Fibroblast of the conjunctiva (primary cell): Measurements from ENCODE around the gene AHDC1.
"Not testable (repeated sequence)": the region's sequence is repeated elsewhere in the genome, so short reads cannot be mapped to it uniquely, and the experiment has no call there.

Experiments used
- DNase-seq: peaks from one replicate; pipeline ENCODE4 v3.0.0-alpha.2; 2010; ENCODE audit warnings: low read depth

The AHDC1 gene

GRCh38 chr1:27603681-27604578 lies at the start of gene AHDC1:
Gene AHDC1 (minus strand): TSS chr1:27604144. CDS start chr1:27552115, 52,029 bp downstream.
- peak; percentile 75 for DNase-seq

- no peak for DNase-seq
Observed at GRCh38 chr1:27652111-27652864, 48.3 kb upstream of the AHDC1 start.

GRCh38 chr1:27650539-27651175 lies 46.7 kb upstream of the AHDC1 start:
- no peak for DNase-seq

- no peak for DNase-seq
Observed at GRCh38 chr1:27650171-27650538, 46.2 kb upstream of the AHDC1 start.

GRCh38 chr1:27649306-27649635 lies 45.3 kb upstream of the AHDC1 start:
- no peak for DNase-seq

- no peak for DNase-seq
Observed at GRCh38 chr1:27648602-27649305, 44.8 kb upstream of the AHDC1 start.

GRCh38 chr1:27647328-27647727 lies 43.4 kb upstream of the AHDC1 start:
- no peak for DNase-seq

GRCh38 chr1:27646676-27647075 lies 42.7 kb upstream of the AHDC1 start:
- DNase-seq, result no peak

GRCh38 chr1:27645071-27645415 lies 41.1 kb upstream of the AHDC1 start:
- no peak for DNase-seq

- DNase-seq, result no peak
Observed at GRCh38 chr1:27644369-27645070, 40.6 kb upstream of the AHDC1 start.

- no peak for DNase-seq
Observed at GRCh38 chr1:27643600-27644368, 39.8 kb upstream of the AHDC1 start.

GRCh38 chr1:27640514-27640913 lies 36.6 kb upstream of the AHDC1 start:
- not testable (repeated sequence) for DNase-seq

GRCh38 chr1:27638805-27639204 lies 34.9 kb upstream of the AHDC1 start:
- no peak for DNase-seq

- DNase-seq, result no peak
Observed at GRCh38 chr1:27638047-27638734, 34.2 kb upstream of the AHDC1 start.

GRCh38 chr1:27635396-27636142 lies 31.6 kb upstream of the AHDC1 start:
- no peak for DNase-seq

- no peak for DNase-seq
Observed at GRCh38 chr1:27634985-27635367, 31.0 kb upstream of the AHDC1 start, which contains the start of gene FGR. Gene FGR (minus strand): TSS chr1:27635185. CDS start chr1:27623916, 11,269 bp downstream.

- no peak for DNase-seq
Observed at GRCh38 chr1:27634177-27634984, 30.4 kb upstream of the AHDC1 start.

- DNase-seq, result no peak
Observed at GRCh38 chr1:27633640-27634176, 29.8 kb upstream of the AHDC1 start.

- no peak for DNase-seq
Observed at GRCh38 chr1:27633298-27633610, 29.3 kb upstream of the AHDC1 start.
